H1 (cell line): Measurements from ENCODE around the gene MIPOL1. TPM values are rescaled to one million over a fixed set of nuclear protein-coding genes. Genes with fewer than 3 reads are reported as not detected.

ENCODE experiments used
- CTCF ChIA-PET: fragments of 300-600 bp; sonication (Branson Sonifier 250); formaldehyde crosslinking; loops from one replicate; lab custom pipeline; 2021; ENCODE audit not compliant: partially characterized antibody; lab: Charles Lee
- POLR2A ChIA-PET: fragments of 300-600 bp; sonication (Branson Sonifier 250); formaldehyde crosslinking; loops from one replicate; lab custom pipeline; 2021; ENCODE audit warnings: inconsistent platforms; ENCODE audit not compliant: partially characterized antibody; lab: Charles Lee
- DNase-seq, 2 experiments: peaks; one replicate each; pipeline versions ENCODE4 v3.0.0 to v3.0.0-alpha.2; 2010 to 2022; ENCODE audit warnings: low spot score in 2 of 2, low read depth in 1 of 2, mixed read lengths in 1 of 2
- FAIRE-seq: peaks from 2 replicates; lab custom pipeline; 2011; peaks lifted over from hg19 to GRCh38; lab: Jason Lieb, UNC
- H2AFZ ChIP-seq: 2 replicates; pipeline ENCODE4 v1.8.1; 2012; ENCODE audit warnings: low read length, inconsistent platforms
- H2AK5ac ChIP-seq: 2 replicates; pipeline ENCODE4 v1.6.1; 2013; ENCODE audit warnings: low read depth, low read length
- H2BK120ac ChIP-seq: replicated peaks from 2 replicates; pipeline ENCODE3; 2013; ENCODE audit warnings: low read depth, low read length, inconsistent platforms
- H2BK12ac ChIP-seq: 2 replicates; pipeline ENCODE4 v1.6.1; 2013; ENCODE audit warnings: low read depth, low read length
- H2BK15ac ChIP-seq: 2 replicates; pipeline ENCODE4 v1.6.1; 2013; ENCODE audit warnings: low read length
- H2BK20ac ChIP-seq: 2 replicates; pipeline ENCODE4 v1.6.1; 2013; ENCODE audit warnings: low read length
- H2BK5ac ChIP-seq: 2 replicates; pipeline ENCODE4 v1.6.1; 2013; ENCODE audit warnings: low read depth, low read length
- H3K14ac ChIP-seq: 2 replicates; pipeline ENCODE4 v1.6.1; 2013; ENCODE audit warnings: inconsistent platforms; ENCODE audit not compliant: insufficient read length
- H3K18ac ChIP-seq: 2 replicates; pipeline ENCODE4 v1.6.1; 2013; ENCODE audit warnings: low read length; ENCODE audit errors: extremely low read depth
- H3K23ac ChIP-seq: 2 replicates; pipeline ENCODE4 v1.6.1; 2013; ENCODE audit warnings: inconsistent platforms; ENCODE audit not compliant: insufficient read length
- H3K23me2 ChIP-seq: 2 replicates; pipeline ENCODE4 v1.6.1; 2013; ENCODE audit warnings: low read depth, low read length
- H3K27ac ChIP-seq: 2 replicates; pipeline ENCODE4 v1.6.1; 2011; ENCODE audit warnings: low read depth, low read length, inconsistent platforms
- H3K27me3 ChIP-seq, 4 experiments: replicated peaks in 1 of 4; 1 replicate in 1 of 4; 2 replicates in 3 of 4; pipeline versions ENCODE4 v1.6.1 to v1.8.1; 2011 to 2013; ENCODE audit warnings: low read length in 3 of 4, mild to moderate bottlenecking in 3 of 4, inconsistent platforms in 2 of 4, mixed read lengths in 2 of 4, moderate library complexity in 1 of 4; ENCODE audit not compliant: control insufficient read depth in 3 of 4, insufficient read depth in 3 of 4; ENCODE audit errors: extremely low read depth in 1 of 4
- H3K36me3 ChIP-seq, 4 experiments: 2 replicates each; pipeline versions ENCODE4 v1.6.1 to v1.8.1; 2011 to 2013; ENCODE audit warnings: mild to moderate bottlenecking in 4 of 4, low read length in 3 of 4, moderate library complexity in 2 of 4, control low read depth in 1 of 4, inconsistent platforms in 1 of 4; ENCODE audit not compliant: insufficient read depth in 4 of 4, control insufficient read depth in 2 of 4
- H3K4ac ChIP-seq: replicated peaks from 2 replicates; pipeline ENCODE3; 2013; ENCODE audit warnings: low read length, low read depth, mixed read lengths, inconsistent platforms; ENCODE audit not compliant: insufficient read length
- H3K4me1 ChIP-seq, 4 experiments: replicated peaks in 1 of 4; 1 replicate in 1 of 4; 2 replicates in 3 of 4; pipeline versions ENCODE4 v1.6.1 to v1.8.1; 2011 to 2013; ENCODE audit warnings: low read length in 3 of 4, inconsistent platforms in 2 of 4, mixed read lengths in 1 of 4; ENCODE audit not compliant: insufficient read depth in 4 of 4, control insufficient read depth in 3 of 4
- H3K4me2 ChIP-seq, 2 experiments: 2 replicates each; pipeline versions ENCODE4 v1.6.1 to v1.8.1; 2011 to 2013; ENCODE audit warnings: low read depth in 2 of 2, low read length in 2 of 2, control low read depth in 1 of 2, inconsistent platforms in 1 of 2, mild to moderate bottlenecking in 1 of 2; ENCODE audit not compliant: insufficient read depth in 1 of 2
- H3K4me3 ChIP-seq, 4 experiments: fragments of 200-600, 300-600 bp in 1 of 4; sonication (generic), shearing (Covaris generic), sonication (Bioruptor Twin) in 1 of 4; 2 replicates each; pipeline versions ENCODE4 v1.5.1 to v1.8.1; 2011 to 2016; ENCODE audit warnings: low read length in 4 of 4, low read depth in 3 of 4, control low read depth in 2 of 4, inconsistent platforms in 2 of 4, mild to moderate bottlenecking in 2 of 4, mixed read lengths in 1 of 4, moderate library complexity in 1 of 4; ENCODE audit not compliant: insufficient read depth in 2 of 4; ENCODE audit errors: extremely low read depth in 1 of 4
- H3K56ac ChIP-seq: replicated peaks from 2 replicates; pipeline ENCODE3; 2013; ENCODE audit warnings: low read depth, mild to moderate bottlenecking, mixed read lengths, low read length, inconsistent platforms; ENCODE audit not compliant: insufficient read length
- H3K79me1 ChIP-seq: 2 replicates; pipeline ENCODE4 v1.6.1; 2013; ENCODE audit warnings: low read depth, low read length, control low read depth
- H3K79me2 ChIP-seq, 2 experiments: 2 replicates each; pipeline versions ENCODE4 v1.6.1 to v1.8.1; 2012 to 2013; ENCODE audit warnings: low read length in 2 of 2, mild to moderate bottlenecking in 2 of 2, inconsistent platforms in 1 of 2; ENCODE audit not compliant: insufficient read depth in 2 of 2, control insufficient read depth in 1 of 2
- H3K9ac ChIP-seq, 4 experiments: replicated peaks in 1 of 4; 1 replicate in 1 of 4; 2 replicates in 3 of 4; pipeline versions ENCODE4 v1.6.1 to v1.8.1; 2011 to 2013; ENCODE audit warnings: low read depth in 3 of 4, low read length in 3 of 4, control low read depth in 2 of 4, mild to moderate bottlenecking in 2 of 4, moderate library complexity in 2 of 4, inconsistent platforms in 1 of 4; ENCODE audit errors: extremely low read depth in 1 of 4
- H3K9me3 ChIP-seq, 2 experiments: 2 replicates each; pipeline versions ENCODE4 v1.6.1 to v1.8.1; 2012 to 2013; ENCODE audit warnings: mild to moderate bottlenecking in 2 of 2, moderate library complexity in 2 of 2, control low read depth in 1 of 2, inconsistent platforms in 1 of 2, low read depth in 1 of 2, low read length in 1 of 2, mixed read lengths in 1 of 2; ENCODE audit not compliant: insufficient read depth in 2 of 2
- H4K20me1 ChIP-seq, 2 experiments: replicated peaks in 1 of 2; 2 replicates each; pipeline versions ENCODE3 to v1.8.1; 2011 to 2013; ENCODE audit warnings: inconsistent platforms in 2 of 2, low read length in 2 of 2, mild to moderate bottlenecking in 1 of 2; ENCODE audit not compliant: insufficient read depth in 2 of 2, control insufficient read depth in 1 of 2
- H4K5ac ChIP-seq: 2 replicates; pipeline ENCODE4 v1.6.1; 2013; ENCODE audit warnings: low read length, low read depth, mixed read lengths, inconsistent platforms; ENCODE audit not compliant: insufficient read length
- H4K8ac ChIP-seq: 2 replicates; pipeline ENCODE4 v1.8.0; 2013; ENCODE audit warnings: mild to moderate bottlenecking, moderate library complexity, low read length, inconsistent platforms; ENCODE audit not compliant: insufficient read depth; ENCODE audit errors: extremely low read depth
- H4K91ac ChIP-seq: replicated peaks from 2 replicates; pipeline ENCODE3; 2013; ENCODE audit warnings: low read length, mixed read lengths, inconsistent platforms; ENCODE audit not compliant: insufficient read length
- ASH2L ChIP-seq: fragments of 200-600, 300-600 bp; sonication (generic); IDR thresholded peaks from one replicate; pipeline ENCODE4 v1.7.1; 2017; ENCODE audit warnings: low read length
- BCL11A ChIP-seq, 2 experiments: IDR thresholded peaks; one replicate each; pipeline ENCODE4 v1.6.1; 2011; ENCODE audit warnings: low read depth in 2 of 2, low read length in 2 of 2, mild to moderate bottlenecking in 2 of 2
- BRCA1 ChIP-seq: IDR thresholded peaks from 2 replicates; pipeline ENCODE4 v1.6.1; 2012; ENCODE audit warnings: low read depth, low read length, improper control_type of control experiment
- CHD1 ChIP-seq: IDR thresholded peaks from 2 replicates; pipeline ENCODE4 v1.6.1; 2012; ENCODE audit warnings: low read depth, low read length, improper control_type of control experiment
- JUND ChIP-seq: IDR thresholded peaks from 2 replicates; pipeline ENCODE4 v1.6.1; 2011; ENCODE audit warnings: mild to moderate bottlenecking, improper control_type of control experiment, low read length
- KDM1A ChIP-seq: fragments of 200-600, 300-600 bp; sonication (generic); IDR thresholded peaks from 2 replicates; pipeline ENCODE4 v1.7.1; 2016; ENCODE audit warnings: mild to moderate bottlenecking, low read length, borderline replicate concordance
- POU5F1 ChIP-seq: IDR thresholded peaks from 2 replicates; pipeline ENCODE4 v1.6.1; 2011; ENCODE audit warnings: low read depth, mild to moderate bottlenecking, low read length, moderate library complexity
- SIRT6 ChIP-seq: IDR thresholded peaks from one replicate; pipeline ENCODE4 v1.7.1; 2012; ENCODE audit warnings: low read length, inconsistent platforms
- SUZ12 ChIP-seq: fragments of 200-600 bp; sonication (generic); IDR thresholded peaks from 2 replicates; pipeline ENCODE4 v1.6.1; 2012; ENCODE audit warnings: mild to moderate bottlenecking, inconsistent platforms, low read length, moderate library complexity, mixed read lengths
- TCF12 ChIP-seq: IDR thresholded peaks from 2 replicates; pipeline ENCODE4 v1.6.1; 2011; ENCODE audit warnings: low read depth, mild to moderate bottlenecking, low read length
- WGBS, 2 experiments: shearing (Covaris generic) in 1 of 2; methylation state at CpG; one replicate each; pipeline versions ENCODE4 v1.1.6 to v1.1.7; 2013 to 2015; ENCODE audit warnings: low lambda C conversion rate in 2 of 2, mixed read lengths in 2 of 2, inconsistent platforms in 1 of 2, low coverage in 1 of 2, missing lambda C conversion rate in 1 of 2; ENCODE audit not compliant: insufficient replicate concordance in 2 of 2, insufficient coverage in 1 of 2, insufficient read length in 1 of 2; ENCODE audit errors: extremely low coverage in 1 of 2, missing lambda C conversion rate in 1 of 2; 5-methylcytosine and 5-hydroxymethylcytosine counted together
- polyA plus RNA-seq, 7 experiments: library from polyadenylated mRNA; depleted of rRNA in 3 of 7; stranded (reverse) in 5 of 7; unstranded in 2 of 7; fragments of >200 nt in 5 of 7; fragments of 200-250 nt in 2 of 7; gene quantifications; 1 replicate in 5 of 7; 2 replicates in 1 of 7; 4 replicates in 1 of 7; pipeline versions ENCODE4 v1.2.1 to v1.2.3, GENCODE V29; 2011 to 2013; ENCODE audit warnings: missing spikeins in 2 of 7, mixed read lengths in 2 of 7
- total RNA-seq: library from RNA; stranded (reverse); fragmentation: NEBNext Ultra II Directional; extraction: Animal tissue kit (Norgen Biotek cat#: 25700); gene quantifications from 2 replicates; pipeline ENCODE4 v1.2.1, GENCODE V29; 2021
- TF ChIP-seq, protein P1 (sequence below): IDR thresholded peaks from 2 replicates; pipeline ENCODE4 v1.6.1; 2012; ENCODE audit warnings: inconsistent platforms

Gene MIPOL1
- total and polyA plus RNA-seq, 2 of the 8 experiments (the other 6 are each of a cell fraction or from before 2014, with no cell fraction given): 2.8 to 23.9 TPM

- H3K9me3 ChIP-seq: no peaks in the 10 kb centered on the region
- H3K18ac ChIP-seq: no peak overlapping the region
- no peak for TF ChIP-seq CHD1
- TF ChIP-seq POU5F1: no peak
- TF ChIP-seq KDM1A: no peak
- TF ChIP-seq, protein P1, sequence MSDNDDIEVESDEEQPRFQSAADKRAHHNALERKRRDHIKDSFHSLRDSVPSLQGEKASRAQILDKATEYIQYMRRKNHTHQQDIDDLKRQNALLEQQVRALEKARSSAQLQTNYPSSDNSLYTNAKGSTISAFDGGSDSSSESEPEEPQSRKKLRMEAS: no peak
- no peak for TF ChIP-seq TCF12
- no peak for TF ChIP-seq BRCA1
- TF ChIP-seq BCL11A (IDR thresholded peaks at IDR 0.05; ENCODE audit: low read depth in 2 of 2, low read length in 2 of 2): no peak
- no peak for TF ChIP-seq SUZ12
- no peak for TF ChIP-seq ASH2L
- no peak for TF ChIP-seq JUND
- no peak for TF ChIP-seq SIRT6
- no peak overlapping the region for H3K4me2 ChIP-seq
- no peak overlapping the region for H3K9ac ChIP-seq
- H2BK120ac ChIP-seq: no peak overlapping the region
- H2AK5ac ChIP-seq: no peak overlapping the region
- H3K79me2 ChIP-seq: no peaks in the 10 kb centered on the region
- no peak overlapping the region for H2BK20ac ChIP-seq
- H4K8ac ChIP-seq: no peak overlapping the region
- no peaks in the 10 kb centered on the region for H3K4me1 ChIP-seq
- no peak overlapping the region for H2AFZ ChIP-seq
- no peak overlapping the region for H3K4me3 ChIP-seq
- no peak overlapping the region for H4K5ac ChIP-seq
- no peak overlapping the region for H2BK15ac ChIP-seq
- H3K79me1 ChIP-seq: no peaks in the 10 kb centered on the region
- no peaks in the 10 kb centered on the region for H3K36me3 ChIP-seq
- H2BK12ac ChIP-seq: no peak overlapping the region
- no peaks in the 10 kb centered on the region for H3K23me2 ChIP-seq
- FAIRE-seq: no peak
- H3K4ac ChIP-seq: no peak overlapping the region
- ChIA-PET POLR2A (no interaction called here), CTCF (no interaction called here)
- no peaks in the 10 kb centered on the region for H4K20me1 ChIP-seq
- no peak overlapping the region for H4K91ac ChIP-seq
- H2BK5ac ChIP-seq: no peak overlapping the region
- H3K14ac ChIP-seq: no peak overlapping the region
- no peaks in the 10 kb centered on the region for H3K27me3 ChIP-seq
- DNase-seq: no peak
- H3K56ac ChIP-seq: no peak overlapping the region
- 86% methylated on average over 2 of the region's 2 CpGs; no CpG with 5 or more reads in 1 of the 2 experiments for WGBS, 2 experiments
- no peak overlapping the region for H3K27ac ChIP-seq
- H3K23ac ChIP-seq: no peak overlapping the region
Observed at GRCh38 chr14:37493606-37494005, 295.9 kb downstream of the MIPOL1 start.
